ENCODE measurements around the gene FYCO1.

FYCO1 gene

GRCh38 chr3:45960289-45960688 lies 35.3 kb downstream of the FYCO1 start:
- no peak for DNase-seq

GRCh38 chr3:45959201-45959600 lies 36.4 kb downstream of the FYCO1 start:
- DNase-seq = no peak

GRCh38 chr3:45958321-45958791 lies 37.3 kb downstream of the FYCO1 start:
- no peak for DNase-seq

GRCh38 chr3:45957586-45957985 lies 38.0 kb downstream of the FYCO1 start:
- DNase-seq = no peak

- DNase-seq = no peak
Observed at GRCh38 chr3:45955706-45956105, 39.9 kb downstream of the FYCO1 start.

- DNase-seq = no peak
Observed at GRCh38 chr3:45955017-45955647, 40.5 kb downstream of the FYCO1 start.

- DNase-seq = no peak
Observed at GRCh38 chr3:45954306-45954705, 41.3 kb downstream of the FYCO1 start.

- DNase-seq = no peak
Observed at GRCh38 chr3:45953536-45953935, 42.1 kb downstream of the FYCO1 start.

- no peak for DNase-seq
Observed at GRCh38 chr3:45952456-45952855, 43.2 kb downstream of the FYCO1 start.

- DNase-seq = no peak
Observed at GRCh38 chr3:45951946-45952345, 43.7 kb downstream of the FYCO1 start.

- DNase-seq = peak; percentile 68
Observed at GRCh38 chr3:45950686-45951600, 44.7 kb downstream of the FYCO1 start.

- no peak for DNase-seq
Observed at GRCh38 chr3:45950131-45950530, 45.5 kb downstream of the FYCO1 start.

- DNase-seq = no peak
Observed at GRCh38 chr3:45949432-45949831, 46.2 kb downstream of the FYCO1 start.

- no peak for DNase-seq
Observed at GRCh38 chr3:45948881-45949280, 46.7 kb downstream of the FYCO1 start.

- DNase-seq = no peak
Observed at GRCh38 chr3:45948311-45948781, 47.3 kb downstream of the FYCO1 start.

GRCh38 chr3:45947361-45947760 lies 48.3 kb downstream of the FYCO1 start:
- no peak for DNase-seq

GRCh38 chr3:45946875-45947274 lies 48.7 kb downstream of the FYCO1 start:
- DNase-seq = peak; percentile 35

GRCh38 chr3:45946307-45946706 lies 49.3 kb downstream of the FYCO1 start:
- no peak for DNase-seq

- no peak for DNase-seq
Observed at GRCh38 chr3:45944830-45945620, 50.6 kb downstream of the FYCO1 start.

GRCh38 chr3:45943207-45943846 lies 52.3 kb downstream of the FYCO1 start, which contains the start of gene CXCR6:
CXCR6 (plus strand) TSS chr3:45943464; CDS start chr3:45946482, 3,018 bp downstream.
- peak; percentile 81 for DNase-seq

- no peak for DNase-seq
Observed at GRCh38 chr3:45942051-45942825, 53.4 kb downstream of the FYCO1 start.
